Psoas muscle (tissue), 8 donors: ENCODE data around the gene TSPAN31. TPM values are rescaled to one million over a fixed set of nuclear protein-coding genes. Genes with fewer than 3 reads are reported as not detected.

Source experiments
- ATAC-seq, 4 donors: fragments of 200-7000 bp; cut with Tn5 transposase; one replicate each; pipeline ENCODE4 v1.9.1; 2020; ENCODE audit warnings: moderate library complexity in 3 of 4, mild to moderate bottlenecking in 2 of 4
- DNase-seq, 2 donors: peaks; one replicate each; pipeline ENCODE4 v3.0.0-alpha.2; 2020
- H3K27ac ChIP-seq: fragments of 200-600 bp; one replicate; pipeline ENCODE4 v1.8.0; 2022
- H3K27me3 ChIP-seq, 3 donors: fragments of 200-600 bp in 1 of 3; one replicate each; pipeline versions ENCODE4 v1.6.1 to v1.8.0; 2013 to 2022; ENCODE audit warnings: low read length in 2 of 3, mild to moderate bottlenecking in 2 of 3, moderate library complexity in 1 of 3; ENCODE audit not compliant: insufficient read depth in 3 of 3
- H3K36me3 ChIP-seq, 2 donors: fragments of 200-600 bp in 1 of 2; one replicate each; pipeline versions ENCODE4 v1.6.1 to v1.8.0; 2013 to 2022; ENCODE audit warnings: low read depth in 1 of 2, mild to moderate bottlenecking in 1 of 2, moderate library complexity in 1 of 2; ENCODE audit not compliant: insufficient read depth in 1 of 2
- H3K4me1 ChIP-seq: fragments of 200-600 bp; one replicate; pipeline ENCODE4 v1.8.0; 2022
- H3K4me3 ChIP-seq: fragments of 200-600 bp; one replicate; pipeline ENCODE4 v1.8.0; 2022; ENCODE audit warnings: mild to moderate bottlenecking
- H3K9me3 ChIP-seq: fragments of 200-600 bp; one replicate; pipeline ENCODE4 v1.8.0; 2022
- WGBS, 3 donors: extraction: QIAGEN DNeasy Blood & Tissue Kit; methylation state at CpG; one replicate each; pipeline versions ENCODE4 v1.1.6 to v1.1.7; 2013; 5-methylcytosine and 5-hydroxymethylcytosine counted together
- intact Hi-C, 2 donors: fragments of 100-400 bp; cut with DNase I; formaldehyde crosslinking; loops; one replicate each; pipeline versions ENCODE4 v1.11.0 to v1.14.2; 2022
- polyA plus RNA-seq, 3 donors: library from polyadenylated mRNA; stranded (reverse); fragments of 200-250 nt; gene quantifications; one replicate each; pipeline ENCODE4 v1.2.3, GENCODE V29; 2013
- total RNA-seq, 4 donors: library from RNA; stranded (reverse); fragmentation: NEBNext Ultra II Directional in 2 of 4; extraction: Animal tissue kit (Norgen Biotek cat#: 25700) in 2 of 4; gene quantifications; one replicate each; pipeline versions ENCODE4 v1.2.1 to v1.2.4, GENCODE V29; 2021 to 2023
- TF ChIP-seq, protein P1 (sequence below): fragments of 200-600 bp; IDR thresholded peaks from one replicate; pipeline ENCODE4 v1.8.0; 2022; ENCODE audit warnings: antibody characterized with exemption
- donor health status: healthy with polysubstance abuse.
- donor health status: DM: no; HTN: no; CAD: no; lungs with moderate emphysema.
- donor health status: Bipolar disorder and iron deficiency.
- donor health status: healthy.
- donor health status: DM: yes; HTN: yes; CAD: no.
- donor health status: DM: no; HTN: no; CAD: no.
- donor health status: DM: no; HTN: no; CAD: no.
- donor health status: DM: yes; HTN: yes; CAD: no.

TSPAN31 gene
- total and polyA plus RNA-seq, 7 donors = 14.6 to 31.2 (median 20.6) TPM

DNA sequence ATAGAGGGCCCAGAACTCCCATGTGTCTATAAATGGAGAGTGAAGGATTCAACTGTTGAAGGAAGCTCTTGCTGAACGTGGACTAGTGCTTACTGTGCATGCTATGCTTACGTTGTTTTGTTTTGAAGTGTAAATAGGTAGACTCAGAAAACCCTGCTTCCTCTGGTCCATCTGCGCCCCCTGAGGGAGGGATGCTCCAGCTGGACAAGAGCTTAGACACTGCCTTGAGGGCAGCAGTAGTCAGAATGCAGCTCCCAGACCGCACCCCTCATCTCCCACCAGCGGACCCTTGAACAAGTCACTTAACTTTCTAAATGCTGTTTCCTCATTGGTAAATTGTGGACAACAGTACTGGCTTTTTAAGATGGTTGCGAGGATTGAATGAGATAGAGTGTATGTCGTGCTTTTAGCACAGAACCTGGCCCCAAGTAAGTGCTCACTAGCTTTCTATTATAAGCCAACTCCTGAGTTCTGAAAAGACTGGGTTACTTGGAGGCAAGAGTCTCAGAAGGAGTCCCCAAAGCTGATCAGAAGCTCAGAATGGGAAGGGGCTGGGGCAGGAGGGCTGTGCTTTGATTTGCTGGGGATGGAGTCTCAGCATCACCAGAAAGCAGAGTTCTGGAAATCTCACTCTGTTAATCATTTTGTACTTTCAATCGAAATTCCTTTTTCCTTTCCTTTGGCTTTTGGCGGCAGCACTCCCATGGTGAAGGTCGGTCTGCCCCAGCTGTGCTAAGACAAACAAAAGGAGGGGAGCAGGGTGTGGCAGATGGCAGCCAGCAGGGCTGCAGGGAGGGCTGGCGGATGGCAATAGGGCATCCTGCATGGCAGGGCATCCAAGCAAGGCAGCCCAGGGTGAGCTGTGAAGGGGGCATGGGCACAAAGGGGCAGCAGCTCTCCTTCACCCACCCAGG, 21.9 kb upstream of the TSPAN31 start:
- Histone ChIP-seq H3K9me3 (no peaks in the 10 kb centered on the region), H3K36me3 (peaks cover 0 to 39% of the 10 kb centered on the region in 2 donors), H3K27me3 (peaks cover 0 to 33% (median 15%) of the 10 kb centered on the region in 3 donors), H3K4me1 (peaks cover 6% of the 10 kb centered on the region), H3K27ac (no peak overlapping the region), H3K4me3 (no peak overlapping the region)
- ATAC-seq (no peak), DNase-seq (no peak)
- intact Hi-C loops = no loop called here
- TF ChIP-seq, protein P1, sequence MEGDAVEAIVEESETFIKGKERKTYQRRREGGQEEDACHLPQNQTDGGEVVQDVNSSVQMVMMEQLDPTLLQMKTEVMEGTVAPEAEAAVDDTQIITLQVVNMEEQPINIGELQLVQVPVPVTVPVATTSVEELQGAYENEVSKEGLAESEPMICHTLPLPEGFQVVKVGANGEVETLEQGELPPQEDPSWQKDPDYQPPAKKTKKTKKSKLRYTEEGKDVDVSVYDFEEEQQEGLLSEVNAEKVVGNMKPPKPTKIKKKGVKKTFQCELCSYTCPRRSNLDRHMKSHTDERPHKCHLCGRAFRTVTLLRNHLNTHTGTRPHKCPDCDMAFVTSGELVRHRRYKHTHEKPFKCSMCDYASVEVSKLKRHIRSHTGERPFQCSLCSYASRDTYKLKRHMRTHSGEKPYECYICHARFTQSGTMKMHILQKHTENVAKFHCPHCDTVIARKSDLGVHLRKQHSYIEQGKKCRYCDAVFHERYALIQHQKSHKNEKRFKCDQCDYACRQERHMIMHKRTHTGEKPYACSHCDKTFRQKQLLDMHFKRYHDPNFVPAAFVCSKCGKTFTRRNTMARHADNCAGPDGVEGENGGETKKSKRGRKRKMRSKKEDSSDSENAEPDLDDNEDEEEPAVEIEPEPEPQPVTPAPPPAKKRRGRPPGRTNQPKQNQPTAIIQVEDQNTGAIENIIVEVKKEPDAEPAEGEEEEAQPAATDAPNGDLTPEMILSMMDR = no peak
- 48 to 51% (median 49%) methylated on average over 11 of the region's 11 CpGs for WGBS, 3 donors

DNA sequence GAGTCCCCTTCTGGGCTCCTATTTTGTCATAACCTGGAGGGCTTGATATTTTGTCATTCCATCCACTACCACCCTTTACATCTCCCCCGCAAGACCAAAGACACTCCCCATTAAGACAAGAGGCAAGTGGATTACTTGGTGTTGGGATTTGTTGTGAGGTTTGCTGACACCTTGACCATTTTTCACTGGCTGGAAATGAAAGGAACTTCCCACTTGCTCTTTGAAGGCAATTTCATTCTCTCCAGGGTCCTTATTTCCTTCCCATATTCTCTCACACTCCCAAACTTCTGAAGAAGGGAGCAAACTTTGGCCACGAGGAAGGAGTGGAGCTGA, 21.2 kb upstream of the TSPAN31 start:
- no peak for DNase-seq
- H3K9me3 ChIP-seq = no peaks in the 10 kb centered on the region
- ATAC-seq = no peak
- H3K27me3 ChIP-seq = peaks cover 0 to 39% (median 15%) of the 10 kb centered on the region in 3 donors
- no peak overlapping the region for H3K4me3 ChIP-seq
- H3K4me1 ChIP-seq = peaks cover 6% of the 10 kb centered on the region
- peaks cover 0 to 32% of the 10 kb centered on the region in 2 donors for H3K36me3 ChIP-seq
- 45 to 55% (median 53%) methylated on average over 2 of the region's 2 CpGs for WGBS, 3 donors
- TF ChIP-seq, protein P1 = no peak
- H3K27ac ChIP-seq = no peak overlapping the region
- intact Hi-C loops = no loop called here

DNA sequence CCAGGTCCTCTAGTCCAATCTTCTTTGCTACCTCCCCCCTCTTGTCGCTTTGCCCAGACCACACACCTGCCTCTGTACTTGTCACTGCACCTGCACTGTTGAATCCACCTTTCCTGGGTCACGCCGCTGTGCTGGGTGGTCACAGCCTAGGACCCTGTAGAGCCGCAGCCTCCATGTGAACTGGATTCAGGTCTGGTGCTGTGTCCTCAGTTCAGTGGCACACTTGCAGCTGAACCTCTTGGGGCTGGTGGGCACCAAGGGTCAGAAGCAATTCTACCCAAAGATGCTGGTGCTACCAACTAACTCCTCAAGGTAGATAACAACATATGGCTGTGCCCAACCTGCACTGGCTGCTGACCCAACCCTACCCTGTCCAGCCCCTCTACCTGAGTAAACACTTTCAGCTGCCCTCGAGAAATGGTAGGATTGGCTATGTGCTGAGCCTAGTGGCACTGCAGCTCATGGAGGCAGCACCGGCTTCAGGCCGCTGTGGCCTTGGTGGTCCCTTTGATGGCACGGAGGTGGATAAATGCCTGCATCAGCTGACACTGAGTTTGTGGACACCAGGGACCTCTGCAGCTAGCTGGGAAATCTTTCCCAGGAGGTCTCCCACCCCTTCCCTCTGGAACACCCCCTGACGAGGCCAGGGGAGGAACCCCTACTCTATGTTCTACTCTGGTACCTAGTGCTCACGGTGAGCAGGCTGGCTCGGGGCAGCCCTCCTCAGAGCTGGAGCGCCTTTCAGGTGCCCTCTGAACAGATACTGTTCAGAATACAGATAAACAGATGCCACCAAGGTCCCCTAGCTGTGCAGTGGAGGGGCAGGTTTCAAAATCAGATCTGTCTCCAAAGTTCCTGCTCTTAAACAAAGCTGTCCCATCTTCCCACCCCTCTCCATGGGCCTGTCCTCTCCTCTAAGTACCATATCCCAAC, 20.6 kb upstream of the TSPAN31 start:
- Histone ChIP-seq H3K27me3 (peaks cover 0 to 39% (median 15%) of the 10 kb centered on the region in 3 donors), H3K36me3 (peaks cover 0 to 26% of the 10 kb centered on the region in 2 donors), H3K9me3 (no peaks in the 10 kb centered on the region), H3K4me1 (peaks cover 6% of the 10 kb centered on the region), H3K27ac (no peak overlapping the region), H3K4me3 (no peak overlapping the region)
- no peak for ATAC-seq
- DNase-seq = no peak
- intact Hi-C loops = no loop called here
- WGBS, 3 donors = 74 to 80% (median 79%) methylated on average over 12 of the region's 12 CpGs
- TF ChIP-seq, protein P1 = no peak

DNA sequence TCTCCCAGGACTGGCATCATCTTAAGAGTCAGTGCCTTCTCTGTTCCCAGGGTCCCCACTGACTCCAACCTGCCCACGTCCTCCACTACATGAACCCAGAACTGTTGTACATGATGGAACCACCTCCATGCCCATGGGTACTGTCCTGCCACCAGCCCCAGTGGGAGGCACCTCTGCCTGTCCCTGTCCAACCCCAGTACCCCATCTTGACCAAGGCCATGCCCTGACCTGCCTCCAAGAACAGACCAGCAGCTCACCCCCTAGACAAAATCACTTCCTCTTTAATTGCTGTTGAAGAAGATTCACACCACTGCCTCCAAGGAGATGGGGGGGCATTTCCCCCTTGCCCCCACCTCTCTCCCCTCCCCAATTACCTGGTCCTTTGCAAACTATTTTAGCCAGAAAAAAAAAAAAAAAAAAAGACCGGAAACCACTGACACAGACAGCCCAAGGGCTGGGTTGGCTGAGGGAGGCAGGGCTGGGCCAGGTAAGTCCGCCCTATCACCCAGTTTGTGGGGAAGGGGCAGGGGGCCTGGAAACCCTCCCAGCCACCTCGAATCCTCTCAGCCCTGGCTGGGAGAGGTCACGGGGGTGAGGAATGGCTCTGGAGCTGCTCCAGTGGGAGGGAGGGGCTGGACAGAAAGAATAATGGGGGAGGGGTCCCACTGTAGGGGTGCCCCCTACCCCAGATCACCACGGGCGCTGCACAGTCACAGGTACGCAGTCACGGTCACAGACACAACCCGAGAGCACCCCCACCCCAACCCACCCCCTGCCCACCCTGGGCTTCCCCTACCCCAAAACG, 19.7 kb upstream of the TSPAN31 start:
- Histone ChIP-seq H3K27me3 (peaks cover 0 to 39% (median 15%) of the 10 kb centered on the region in 3 donors), H3K36me3 (peaks cover 0 to 17% of the 10 kb centered on the region in 2 donors), H3K4me1 (peaks cover 6% of the 10 kb centered on the region), H3K27ac (no peak overlapping the region), H3K4me3 (no peak overlapping the region), H3K9me3 (no peaks in the 10 kb centered on the region)
- 42 to 57% (median 51%) methylated on average over 11 of the region's 11 CpGs for WGBS, 3 donors
- DNase-seq (no peak), ATAC-seq (no peak)
- intact Hi-C loops = no loop called here
- TF ChIP-seq, protein P1 = no peak
